ENCODE data around the gene RALGAPA2. TPM values are rescaled to one million over a fixed set of nuclear protein-coding genes. Genes with fewer than 3 reads are reported as not detected.

Gene RALGAPA2
- polyA plus RNA-seq, 1 of the 3 experiments (the other 2 are of a cell fraction), result 1.0 TPM

- Histone ChIP-seq H3K9me2 (no peaks in the 10 kb centered on the region), H3K9me3 (no peaks in the 10 kb centered on the region), H3K4me1 (ENCODE audit: control insufficient read depth in 1 of 2, insufficient read depth in 2 of 2, low read depth in 1 of 2, low read length in 1 of 2) (no peaks in the 10 kb centered on the region), H3F3A (replicated peaks; ENCODE audit: insufficient read depth) (no peaks in the 10 kb centered on the region), H3K27me3 (ENCODE audit: insufficient read depth) (no peaks in the 10 kb centered on the region), H3K9ac (no peak overlapping the region), H2AFZ (ENCODE audit: low read depth) (no peak overlapping the region), H3K79me2 (ENCODE audit: insufficient read depth) (no peaks in the 10 kb centered on the region), H3K36me3 (replicated peaks in 1 of 2; ENCODE audit: control insufficient read depth in 1 of 2, insufficient read depth in 2 of 2, low read length in 1 of 2) (no peaks in the 10 kb centered on the region), H3K27ac (ENCODE audit: low read depth in 2 of 2, low read length in 1 of 2) (no peak overlapping the region), H4K20me1 (ENCODE audit: insufficient read depth) (no peaks in the 10 kb centered on the region), H3K4me2 (no peak overlapping the region), H3K4me3 (ENCODE audit: low read depth in 2 of 2, low read length in 1 of 2) (no peak overlapping the region)
- WGBS (ENCODE audit: low lambda C conversion rate), result 83% methylated on average over 13 of the region's 13 CpGs
- no peak for DNase-seq
- ChIA-PET CTCF (interaction anchor here (0.6 kb wide), 1 partner anchor 24 kb away, joined by 3 read pairs; no protein-coding TSS in a partner anchor), POLR2A (interaction anchor here (0.6 kb wide), 1 partner anchor 63 kb away, joined by 3 read pairs; no protein-coding TSS in a partner anchor)
- TF ChIP-seq RCOR1 (IDR thresholded peaks at IDR 0.05; ENCODE audit: low read length) (no peak), GATA2 (CRISPR knock-in tag; IDR thresholded peaks at IDR 0.05) (no peak), USF2 (IDR thresholded peaks at IDR 0.05; ENCODE audit: borderline replicate concordance, low read depth, low read length) (no peak), USF1 (IDR thresholded peaks at IDR 0.05; ENCODE audit: borderline replicate concordance, low read depth) (no peak), CHD2 (IDR thresholded peaks at IDR 0.05; ENCODE audit: low read length, partially characterized antibody) (no peak), CTCF (IDR thresholded peaks at IDR 0.05) (no peak), POLR2AphosphoS5 (IDR thresholded peaks at IDR 0.05; ENCODE audit: low read depth, low read length) (no peak)
These were observed 312.6 kb downstream of the RALGAPA2 start for GRCh38 chr20:20399531-20400500.

- CTCF ChIA-PET, result no interaction called here
- TF ChIP-seq USF2 (IDR thresholded peaks at IDR 0.05; ENCODE audit: borderline replicate concordance, low read depth, low read length), result no peak
- no peak for TF ChIP-seq PBX3 (IDR thresholded peaks at IDR 0.05)
- no peak for TF ChIP-seq RAD21 (IDR thresholded peaks at IDR 0.05; ENCODE audit: low read length)
- no peak for TF ChIP-seq SMC3 (IDR thresholded peaks at IDR 0.05; ENCODE audit: low read depth, low read length)
- TF ChIP-seq RFX5 (IDR thresholded peaks at IDR 0.05; ENCODE audit: low read length), result no peak
- no peak for TF ChIP-seq POLR2AphosphoS5 (IDR thresholded peaks at IDR 0.05; ENCODE audit: low read depth, low read length)
- no peak for TF ChIP-seq MXI1 (IDR thresholded peaks at IDR 0.05; ENCODE audit: low read depth, low read length)
- TF ChIP-seq GATA2 (CRISPR knock-in tag; IDR thresholded peaks at IDR 0.05), result no peak
- TF ChIP-seq IRF3 (IDR thresholded peaks at IDR 0.05; ENCODE audit: low read depth, low read length), result no peak
- no peak for TF ChIP-seq FOXM1 (IDR thresholded peaks at IDR 0.05; ENCODE audit: low read depth)
- TF ChIP-seq TEAD4 (IDR thresholded peaks at IDR 0.05; ENCODE audit: borderline replicate concordance, insufficient read depth), result no peak
- no peak for TF ChIP-seq ZBTB33 (IDR thresholded peaks at IDR 0.05; ENCODE audit: borderline replicate concordance, low read depth)
These were observed 314.3 kb downstream of the RALGAPA2 start for GRCh38 chr20:20398123-20398522.

More at GRCh38 chr20:20398123-20398522, 314.3 kb downstream of the RALGAPA2 start:
- Histone ChIP-seq H3K27me3 (ENCODE audit: insufficient read depth) (no peaks in the 10 kb centered on the region), H3K9me3 (no peaks in the 10 kb centered on the region), H3K79me2 (ENCODE audit: insufficient read depth) (no peaks in the 10 kb centered on the region), H3F3A (replicated peaks; ENCODE audit: insufficient read depth) (no peaks in the 10 kb centered on the region), H3K9me2 (no peaks in the 10 kb centered on the region), H4K20me1 (ENCODE audit: insufficient read depth) (no peaks in the 10 kb centered on the region), H3K4me3 (ENCODE audit: low read depth in 2 of 2, low read length in 1 of 2) (no peak overlapping the region), H3K9ac (no peak overlapping the region), H3K4me1 (ENCODE audit: control insufficient read depth in 1 of 2, insufficient read depth in 2 of 2, low read depth in 1 of 2, low read length in 1 of 2) (no peaks in the 10 kb centered on the region), H3K27ac (ENCODE audit: low read depth in 2 of 2, low read length in 1 of 2) (no peak overlapping the region), H2AFZ (ENCODE audit: low read depth) (no peak overlapping the region), H3K4me2 (no peak overlapping the region), H3K36me3 (replicated peaks in 1 of 2; ENCODE audit: control insufficient read depth in 1 of 2, insufficient read depth in 2 of 2, low read length in 1 of 2) (no peaks in the 10 kb centered on the region)
- POLR2A ChIA-PET, result no interaction called here
- WGBS (ENCODE audit: low lambda C conversion rate), result 88% methylated on average over 6 of the region's 7 CpGs
- no peak for DNase-seq
